HG03460 (cell line): ENCODE data around the gene KCNF1.

Experiments
- ATAC-seq: cut with Tn5 transposase; IDR thresholded peaks from one replicate; pipeline ENCODE4 v1.9.1; 2021; ENCODE audit not compliant: unreplicated experiment

Gene KCNF1

GRCh38 chr2:10911291-10912075, at the start of gene KCNF1:
TSS of gene KCNF1 (plus strand) at chr2:10911934. CDS start at chr2:10912427, 493 bp downstream.
- no peak for ATAC-seq

- no peak for ATAC-seq
Observed at GRCh38 chr2:10862330-10862729, 49.4 kb upstream of the KCNF1 start.

GRCh38 chr2:10863047-10863446, 48.7 kb upstream of the KCNF1 start:
- no peak for ATAC-seq

GRCh38 chr2:10863837-10864236, 47.9 kb upstream of the KCNF1 start:
- peak; percentile 62 for ATAC-seq

- ATAC-seq = no peak
Observed at GRCh38 chr2:10864251-10864650, 47.5 kb upstream of the KCNF1 start.

GRCh38 chr2:10864861-10865636, 46.7 kb upstream of the KCNF1 start:
- ATAC-seq = peak; percentile 92

GRCh38 chr2:10865841-10866240, 45.9 kb upstream of the KCNF1 start:
- ATAC-seq = no peak

GRCh38 chr2:10867692-10868420, 43.9 kb upstream of the KCNF1 start:
- ATAC-seq = no peak

- ATAC-seq = no peak
Observed at GRCh38 chr2:10868465-10869314, 43.0 kb upstream of the KCNF1 start.

GRCh38 chr2:10871978-10872377, 39.8 kb upstream of the KCNF1 start:
- no peak for ATAC-seq

- ATAC-seq = no peak
Observed at GRCh38 chr2:10873171-10873570, 38.6 kb upstream of the KCNF1 start.

- ATAC-seq = no peak
Observed at GRCh38 chr2:10873790-10874437, 37.8 kb upstream of the KCNF1 start.

GRCh38 chr2:10875126-10875525, 36.6 kb upstream of the KCNF1 start:
- no peak for ATAC-seq

- ATAC-seq = no peak
Observed at GRCh38 chr2:10876394-10876793, 35.3 kb upstream of the KCNF1 start.

GRCh38 chr2:10876963-10877362, 34.8 kb upstream of the KCNF1 start:
- no peak for ATAC-seq

- ATAC-seq = no peak
Observed at GRCh38 chr2:10877651-10878111, 34.1 kb upstream of the KCNF1 start.

GRCh38 chr2:10878268-10878915, 33.3 kb upstream of the KCNF1 start:
- no peak for ATAC-seq

- no peak for ATAC-seq
Observed at GRCh38 chr2:10879159-10879558, 32.6 kb upstream of the KCNF1 start.
